Activated CD4-positive, alpha-beta T cell treated with anti-CD3 and anti-CD28 coated beads, Interleukin-2, amount 50 U/mL, for 4 hours (primary cell): ENCODE results near the gene NRBP1.

Source experiments
- DNase-seq, 2 experiments: peaks; one replicate each; pipeline ENCODE4 v3.0.0-alpha.2; 2020

The NRBP1 gene

DNA sequence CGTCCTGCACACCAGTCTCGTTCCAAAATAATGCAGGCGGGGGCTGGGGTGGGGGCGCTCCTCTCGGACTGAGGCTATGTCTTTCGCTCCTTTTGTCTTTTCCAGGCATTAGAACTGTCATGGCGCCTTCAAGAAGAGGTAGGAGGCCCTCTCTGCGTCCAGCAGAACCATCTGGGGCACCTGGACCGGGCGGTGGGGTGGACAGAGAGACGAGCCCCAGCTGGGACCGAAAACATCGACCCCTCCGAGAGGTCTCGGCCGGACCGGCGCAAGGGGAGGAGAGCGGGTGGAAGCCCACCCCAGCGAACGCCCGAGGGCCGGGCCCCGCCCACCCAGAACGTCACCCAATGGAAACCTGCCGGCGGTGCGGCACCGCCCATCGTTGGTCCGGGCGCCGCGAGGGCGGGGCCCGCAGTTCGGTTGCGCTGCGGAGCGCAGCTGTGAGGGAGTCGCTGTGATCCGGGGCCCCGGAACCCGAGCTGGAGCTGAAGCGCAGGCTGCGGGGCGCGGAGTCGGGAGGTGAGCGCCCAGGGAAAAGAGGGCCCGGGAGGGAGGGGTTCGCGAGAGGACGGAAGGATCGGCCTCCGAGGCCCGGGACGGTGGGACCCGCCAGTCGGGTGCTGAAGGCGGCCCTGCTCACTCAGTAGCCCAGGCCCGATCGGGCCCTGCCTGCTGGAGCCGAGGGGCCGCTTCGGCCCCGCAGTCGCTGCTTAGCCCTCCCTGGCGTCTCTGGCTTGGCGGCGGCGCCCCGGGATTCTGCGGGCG, at the start of gene NRBP1:
TSS of gene NRBP1 (plus strand) at position 419 of the 765 bp plus-strand sequence. CDS start 4,643 bp downstream, outside the sequence.
- peak; percentile 88 to 89 for DNase-seq

DNA sequence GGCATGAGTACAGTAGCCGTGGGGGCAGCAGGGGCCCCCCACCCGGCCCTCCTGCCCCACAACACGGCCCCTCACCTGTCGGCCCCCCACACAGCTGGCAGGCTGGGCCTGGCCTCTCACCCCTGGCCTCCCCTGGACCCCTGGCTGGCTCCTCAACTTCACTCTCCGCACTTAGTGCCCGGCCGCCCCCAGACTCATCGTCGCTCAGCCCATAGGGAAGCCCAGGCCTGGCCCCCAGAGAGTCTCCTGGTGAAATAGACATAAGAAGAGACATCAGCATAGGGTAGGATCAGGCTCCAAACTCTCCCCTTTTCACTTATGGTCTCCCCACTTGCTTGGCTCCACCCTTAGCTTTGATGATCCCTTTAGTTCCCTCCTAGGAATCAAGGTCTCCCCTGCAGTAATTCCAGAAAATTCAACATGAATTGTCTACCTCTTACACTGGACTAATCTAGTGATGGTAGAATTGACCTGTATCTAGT, 49.6 kb upstream of the NRBP1 start:
- no peak for DNase-seq

DNA sequence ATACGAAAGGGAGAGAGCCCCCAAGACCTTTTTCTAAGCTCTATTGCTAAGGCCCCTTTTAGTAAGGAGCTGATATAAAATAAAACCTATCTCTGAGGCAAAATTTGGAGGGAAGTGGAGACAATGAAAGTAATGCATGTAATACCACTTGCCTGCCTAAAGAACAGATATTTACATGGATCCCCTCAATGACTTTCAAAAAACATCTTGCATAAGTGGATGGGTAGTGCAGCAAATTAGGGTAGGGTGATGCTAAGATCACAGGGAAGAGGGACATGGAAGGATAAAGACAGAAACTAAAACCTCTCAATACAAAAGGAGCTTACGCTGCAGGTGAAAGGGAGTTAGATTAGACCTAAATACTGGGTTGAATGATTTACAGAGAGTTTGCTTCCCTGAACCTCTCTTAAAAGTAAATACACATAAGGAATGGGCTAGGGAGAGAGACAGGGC, 49.0 kb upstream of the NRBP1 start:
- DNase-seq: no peak

DNA sequence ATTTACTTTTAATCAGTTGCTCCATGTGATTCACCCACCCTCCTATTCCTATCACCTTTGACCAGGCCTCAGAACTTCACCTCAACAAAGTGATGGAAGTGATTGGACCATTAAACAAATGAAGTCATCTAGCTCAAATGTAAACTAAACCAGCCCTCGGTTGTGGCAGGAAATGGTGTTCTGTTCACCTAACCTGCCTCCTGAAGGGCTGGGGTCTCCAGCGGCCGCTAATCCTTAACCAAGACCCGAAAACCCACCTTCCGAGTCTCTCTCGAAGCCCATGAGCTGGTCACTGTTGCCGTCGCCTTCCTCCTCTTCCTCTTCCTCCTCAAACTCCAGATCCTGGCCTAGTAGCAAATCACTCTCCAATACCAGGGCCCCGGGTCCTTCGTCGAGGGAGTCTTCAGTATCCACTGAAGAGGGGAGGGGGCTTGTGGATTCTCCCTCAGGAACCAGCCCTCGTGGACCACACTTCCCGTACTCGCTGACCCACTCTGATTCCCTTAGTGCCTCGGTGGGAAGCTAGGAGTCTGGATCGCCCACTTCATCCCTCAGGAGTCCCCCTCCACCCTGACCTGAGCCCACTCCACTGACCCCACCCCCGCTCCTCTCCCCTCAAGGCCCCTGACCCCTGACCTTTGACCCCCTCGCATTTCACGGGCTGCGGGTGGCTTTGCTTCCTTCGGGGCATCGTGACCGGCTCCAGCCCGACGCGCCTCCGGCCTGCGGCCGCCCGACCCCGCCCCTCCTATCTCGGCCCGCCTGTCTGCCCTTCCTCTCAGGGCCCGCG, 48.4 kb upstream of the NRBP1 start:
- DNase-seq: peak in 1 of 2 experiments; percentile 29

DNA sequence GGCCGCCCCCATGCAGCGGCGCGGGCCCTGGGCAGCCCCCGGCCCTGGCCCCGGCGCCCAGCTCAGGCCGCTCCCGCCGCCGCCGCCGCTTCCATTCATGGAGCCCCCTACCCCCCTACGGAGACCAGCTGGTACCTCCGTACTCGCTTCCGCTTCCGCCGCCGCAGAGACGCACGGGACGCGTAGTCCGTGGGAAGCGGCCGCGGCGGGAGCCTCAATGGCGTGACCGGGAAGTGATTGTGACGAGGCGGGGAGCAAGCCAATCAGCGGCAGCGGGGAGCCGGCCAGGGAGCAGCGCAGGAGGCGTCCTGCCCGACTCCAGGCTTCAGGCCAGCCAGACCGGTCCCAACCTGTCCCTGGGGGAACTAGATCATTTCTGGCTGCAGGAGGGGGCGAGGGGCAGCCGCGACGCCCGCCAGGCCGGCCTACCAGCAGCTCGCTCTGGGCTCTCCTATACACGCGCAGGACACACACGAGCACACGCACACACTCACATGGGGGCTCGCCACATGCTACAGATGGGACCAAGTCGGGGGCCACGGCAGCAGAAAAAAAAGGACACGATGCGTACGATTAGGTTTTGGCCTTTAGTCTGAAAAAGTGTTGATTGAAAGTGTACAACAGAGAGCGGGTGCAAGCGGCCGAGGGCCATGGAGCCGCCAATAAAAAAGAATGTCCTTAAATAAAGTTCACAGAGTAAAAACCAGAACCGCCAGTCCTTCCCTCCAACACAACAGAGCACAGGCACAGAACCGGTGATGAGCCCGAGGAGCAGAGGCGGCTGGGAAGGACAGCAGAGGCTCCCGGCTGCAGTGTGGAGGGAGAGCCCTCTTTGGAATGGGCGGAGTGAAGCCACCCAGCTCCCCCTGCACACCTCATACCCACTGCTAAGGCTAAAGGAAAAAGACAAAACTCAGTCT, 47.5 kb upstream of the NRBP1 start, which contains the start of gene ZNF513:
TSS of gene ZNF513 (minus strand) at position 109 of the 920 bp plus-strand sequence. CDS start 208 bp downstream, outside the sequence.
- peak; percentile 79 to 83 for DNase-seq

DNA sequence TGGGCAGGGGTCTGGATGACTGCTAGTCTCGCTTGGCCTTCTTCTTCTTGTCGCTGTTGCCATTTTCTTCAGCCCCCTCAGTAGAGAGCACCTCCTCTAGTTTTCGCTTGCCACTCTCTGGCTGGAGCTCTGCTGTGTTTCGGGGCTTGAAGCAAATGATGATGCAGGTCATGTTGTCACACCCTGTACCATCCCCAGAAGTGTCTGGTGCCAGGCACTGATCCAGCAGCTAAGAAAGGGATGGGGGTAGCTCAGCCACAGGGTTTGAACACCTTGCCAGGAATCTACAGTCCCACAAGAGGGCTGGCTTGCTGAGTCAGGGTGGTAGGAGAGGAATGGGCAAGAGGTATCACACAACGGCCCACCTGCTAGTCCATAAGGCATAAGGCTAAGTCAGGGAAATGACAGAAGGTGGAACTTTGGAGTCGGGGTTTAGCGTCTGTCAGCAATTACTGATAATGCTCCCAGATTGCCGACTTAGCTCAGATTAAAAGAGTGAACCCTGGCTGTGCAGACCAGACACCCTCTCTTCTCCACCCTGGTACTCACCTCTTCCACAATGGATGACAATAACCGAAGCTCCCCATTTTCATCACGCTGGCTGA, 46.8 kb upstream of the NRBP1 start:
- DNase-seq: no peak

DNA sequence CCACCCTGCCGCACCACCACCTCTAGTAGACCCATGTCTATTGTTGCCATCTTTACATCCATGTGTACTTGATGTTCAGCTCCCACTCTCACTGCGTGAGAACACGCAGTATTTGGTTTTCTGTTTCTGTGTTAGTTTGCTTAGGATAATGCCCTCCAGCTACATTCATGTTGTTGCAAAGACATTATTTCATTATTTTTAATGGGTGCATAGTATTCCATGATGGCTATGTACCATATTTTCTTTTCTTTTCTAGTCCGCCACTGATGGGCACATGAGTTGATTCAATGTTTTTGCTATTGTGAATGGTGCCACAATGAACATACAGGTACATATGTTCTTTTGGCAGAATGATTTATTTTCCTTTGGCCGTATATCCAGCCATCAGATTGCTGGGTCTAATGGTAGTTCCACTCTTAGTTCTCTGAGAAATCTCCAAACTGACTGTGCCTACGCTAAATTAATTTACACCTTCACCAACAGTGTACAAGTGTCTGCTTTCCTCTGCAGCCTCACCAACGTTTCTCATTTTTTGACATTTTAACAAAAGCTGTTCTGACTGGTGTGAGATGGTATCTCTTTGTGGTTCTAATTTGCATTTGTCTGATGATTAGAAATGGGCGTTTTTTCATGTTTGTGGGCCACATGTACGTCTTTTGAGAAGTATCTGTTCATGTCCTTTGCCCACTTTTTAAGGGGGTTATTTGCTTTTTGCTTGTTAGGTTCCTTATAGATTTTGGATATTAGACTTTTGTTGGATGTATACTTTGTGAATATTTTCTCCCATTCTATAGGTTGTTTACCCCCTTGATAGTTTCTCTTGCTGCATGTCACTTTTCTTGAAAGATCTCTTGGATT, 37.4 kb upstream of the NRBP1 start:
- DNase-seq: no peak

DNA sequence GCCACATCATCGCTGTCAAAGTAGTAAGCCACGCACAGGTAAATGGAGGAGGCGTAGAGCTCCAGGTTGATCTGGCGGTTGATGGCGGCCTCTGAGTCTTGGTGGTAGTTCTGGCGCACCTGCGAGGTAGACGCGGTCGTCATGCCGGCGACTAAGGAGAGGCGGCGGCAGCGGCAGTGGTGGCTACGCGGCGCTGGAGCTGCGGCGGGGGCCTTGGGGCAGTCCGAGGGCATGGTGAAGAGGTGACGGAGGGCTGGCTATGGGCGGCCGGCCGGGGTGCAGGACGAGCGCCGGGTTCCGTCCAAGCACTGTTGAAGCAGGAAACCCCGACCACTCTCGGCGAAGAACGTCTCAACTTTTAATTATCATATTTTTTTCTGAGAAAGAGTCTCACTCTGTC, 35.2 kb upstream of the NRBP1 start:
- DNase-seq: no peak

DNA sequence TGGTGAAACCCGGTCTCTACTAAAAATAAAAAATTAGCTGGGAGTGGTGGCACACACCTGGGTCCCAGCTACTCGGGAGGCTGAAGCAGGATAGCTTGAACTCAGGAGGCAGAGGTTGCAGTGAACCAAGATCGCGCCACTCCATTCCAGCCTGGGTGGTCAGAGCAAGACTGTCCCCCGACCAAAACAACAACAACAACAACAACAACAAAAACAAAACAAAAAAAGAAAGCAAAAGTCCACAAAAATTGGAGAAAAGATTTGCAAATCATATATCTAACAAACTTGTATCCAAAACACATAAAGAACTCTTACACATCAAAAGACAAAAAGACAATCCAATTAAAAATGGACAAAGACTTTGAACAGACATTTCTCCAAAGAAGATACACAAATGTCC, 29.5 kb upstream of the NRBP1 start:
- no peak for DNase-seq

DNA sequence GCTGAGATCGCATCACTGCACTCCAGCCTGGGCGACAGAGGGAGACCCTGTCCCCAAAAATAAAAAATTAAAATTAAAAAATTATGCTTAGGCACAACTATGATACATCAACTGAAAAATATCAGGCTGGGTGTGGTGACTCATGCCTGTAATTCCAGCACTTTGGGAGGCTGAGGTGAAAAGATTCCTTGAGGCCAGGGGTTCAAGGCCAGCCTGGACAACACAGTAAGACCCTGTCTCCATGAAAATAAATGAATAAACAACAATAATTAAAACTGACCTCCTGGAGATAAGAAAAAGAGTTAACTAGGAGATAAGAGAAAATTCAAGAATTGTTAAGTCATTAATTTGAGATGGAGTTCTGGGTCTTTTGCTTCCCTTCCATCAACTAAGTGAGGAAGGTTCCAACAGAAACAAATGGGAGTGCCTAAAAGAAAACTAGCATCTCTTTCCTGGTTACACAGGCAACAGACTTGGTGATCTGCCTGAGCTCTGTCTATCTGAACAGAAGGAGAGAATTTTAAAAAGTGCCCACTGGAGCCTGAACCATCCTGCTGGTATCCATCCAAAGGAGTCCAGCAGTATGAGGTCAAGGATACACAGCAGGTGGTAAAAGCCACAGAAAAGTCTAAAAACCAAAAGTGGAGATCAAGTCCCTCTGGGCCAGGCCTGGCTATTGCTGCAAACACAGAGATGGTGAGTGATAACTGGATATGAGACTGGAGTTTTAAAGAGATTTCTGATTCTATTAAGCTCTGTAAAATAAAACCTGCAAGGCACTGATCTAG, 27.9 kb upstream of the NRBP1 start:
- no peak for DNase-seq

DNA sequence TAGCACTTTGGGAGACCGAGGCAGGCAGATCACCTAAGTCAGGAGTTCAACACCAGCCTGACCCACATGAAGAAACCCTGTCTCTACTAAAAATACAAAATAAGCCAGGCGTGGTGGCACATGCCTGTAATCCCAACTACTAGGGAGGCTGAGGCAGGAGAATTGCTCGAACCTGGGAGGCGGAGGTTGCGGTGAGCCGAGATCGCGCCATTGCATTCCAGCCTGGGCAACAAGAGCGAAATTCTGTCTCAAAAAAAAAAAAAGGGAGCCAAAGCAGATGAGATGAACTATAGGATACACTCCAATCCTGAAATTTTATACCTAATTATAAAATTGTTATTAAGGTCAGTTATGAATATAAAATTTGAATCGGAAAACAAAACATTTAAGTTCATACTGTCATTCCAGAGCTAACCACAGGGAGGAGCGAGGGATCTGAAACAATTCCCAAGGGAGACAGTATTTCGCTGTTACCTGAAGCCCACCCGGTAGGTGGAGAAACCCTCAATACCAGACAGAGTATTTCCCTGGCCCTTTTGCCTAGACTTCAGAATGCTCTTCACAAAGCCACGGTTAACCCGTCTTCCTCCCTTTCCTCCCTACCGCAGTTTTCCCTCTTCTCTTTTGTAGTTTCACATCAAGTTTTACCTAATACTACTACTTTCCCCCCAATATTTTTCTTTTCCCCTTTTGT, 20.5 kb upstream of the NRBP1 start:
- DNase-seq: no peak

DNA sequence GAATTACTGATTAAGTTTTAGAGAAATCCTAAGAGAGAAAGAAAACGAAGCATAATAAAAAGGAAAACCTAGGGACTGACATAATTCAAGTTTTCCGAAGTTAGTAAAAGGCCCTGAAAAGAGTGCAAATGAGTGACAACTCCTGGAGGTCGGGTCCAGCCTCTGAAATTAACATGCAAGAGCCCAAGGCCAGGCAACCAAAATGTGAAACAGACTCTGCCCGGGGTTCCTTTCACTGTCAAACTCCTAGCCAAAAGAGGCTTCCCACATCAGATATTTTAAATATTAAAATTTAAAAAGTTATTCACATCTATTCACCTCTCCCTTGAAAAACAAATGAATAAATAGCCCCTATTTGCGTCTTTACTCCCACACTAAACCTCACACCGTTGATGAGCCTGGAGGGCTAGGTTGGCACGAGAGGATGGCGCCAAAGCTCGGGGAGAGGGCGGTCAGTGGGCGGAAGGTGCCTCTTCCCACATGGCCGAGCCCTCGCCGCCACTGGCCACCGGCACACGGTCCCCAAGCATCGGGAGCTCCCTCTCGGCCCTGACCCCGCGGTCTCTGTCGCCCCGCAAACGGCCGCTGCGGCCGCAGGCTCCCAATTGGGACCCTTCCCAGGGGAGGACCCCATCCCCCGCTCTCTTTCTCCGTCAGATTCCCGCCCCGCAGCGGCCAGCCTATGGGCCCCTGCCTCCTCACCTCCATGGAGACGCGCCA, 19.7 kb upstream of the NRBP1 start:
- peak in 1 of 2 experiments; percentile 9 for DNase-seq

DNA sequence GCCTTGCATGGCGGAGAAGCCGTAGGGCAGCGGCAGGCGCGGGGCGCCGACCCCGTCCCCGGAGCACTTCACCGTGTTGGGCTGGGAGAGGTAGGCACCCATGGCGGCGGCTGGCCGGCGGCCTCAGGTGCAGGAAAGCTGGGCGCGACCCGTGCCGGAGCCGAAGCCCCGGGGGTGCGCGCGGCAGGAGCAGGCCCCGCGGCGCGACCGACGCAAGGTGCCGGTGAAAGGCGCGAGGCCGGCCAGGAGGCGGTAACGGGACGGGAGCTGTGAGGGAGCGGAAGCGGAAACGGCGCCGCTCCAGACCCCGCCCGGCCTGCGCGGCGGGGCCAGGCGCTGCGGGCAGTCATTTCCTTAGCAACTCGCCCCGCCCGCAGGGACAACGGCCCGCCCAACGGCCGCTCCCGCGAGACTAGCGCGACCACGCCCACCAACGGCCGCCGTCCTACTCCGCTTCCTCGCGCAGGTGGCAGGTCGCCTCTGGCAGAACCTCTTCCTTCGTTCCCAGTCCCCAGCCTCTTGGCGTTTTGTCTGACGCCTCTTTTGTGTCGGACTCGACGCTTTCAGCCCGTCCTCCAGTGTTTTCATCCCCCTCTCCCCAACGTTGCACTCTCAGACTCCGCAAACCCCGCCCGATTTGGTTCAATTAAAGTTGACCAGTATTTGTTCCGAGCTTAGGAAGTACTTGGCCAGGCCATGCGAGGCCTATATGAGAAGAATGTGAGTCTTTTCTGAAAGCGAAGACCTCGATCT, 18.9 kb upstream of the NRBP1 start, which contains the start of gene PPM1G:
TSS of gene PPM1G (minus strand) at position 271 of the 753 bp plus-strand sequence. CDS start at position 102, 169 bp downstream.
- peak; percentile 94 to 96 for DNase-seq

DNA sequence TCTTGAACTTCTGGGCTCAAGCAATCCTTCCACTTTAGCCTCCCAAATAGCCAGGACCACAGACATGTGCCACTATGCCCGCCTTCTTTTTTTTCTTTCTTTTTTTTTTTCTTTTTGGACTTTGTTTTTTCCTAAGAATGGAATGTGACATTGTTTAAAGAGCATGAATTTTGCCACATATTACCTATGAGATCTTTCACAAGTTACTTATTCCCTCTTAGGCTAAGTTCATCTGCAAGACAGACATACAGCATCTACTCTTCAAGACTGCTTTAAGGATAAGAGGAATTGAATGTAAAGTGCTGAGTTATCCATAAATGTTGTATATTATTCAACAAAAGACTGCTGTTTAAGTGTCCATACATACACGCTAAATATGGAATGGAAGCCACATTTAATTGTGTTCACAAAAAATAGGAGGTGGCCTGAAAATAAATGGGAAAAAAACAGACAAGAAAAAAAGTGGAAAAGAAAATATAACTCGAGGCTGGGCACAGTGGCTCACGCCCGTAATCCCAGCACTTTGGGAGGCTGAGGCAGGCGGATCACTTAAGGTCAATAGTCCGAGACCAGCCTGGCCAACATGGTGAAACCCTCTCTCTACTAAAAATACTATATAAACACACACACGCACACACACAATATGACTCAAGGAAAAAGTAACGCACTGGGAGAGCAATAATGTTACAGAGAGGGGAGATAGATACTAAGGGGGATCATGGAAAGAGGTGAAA, 15.8 kb upstream of the NRBP1 start:
- DNase-seq: no peak

DNA sequence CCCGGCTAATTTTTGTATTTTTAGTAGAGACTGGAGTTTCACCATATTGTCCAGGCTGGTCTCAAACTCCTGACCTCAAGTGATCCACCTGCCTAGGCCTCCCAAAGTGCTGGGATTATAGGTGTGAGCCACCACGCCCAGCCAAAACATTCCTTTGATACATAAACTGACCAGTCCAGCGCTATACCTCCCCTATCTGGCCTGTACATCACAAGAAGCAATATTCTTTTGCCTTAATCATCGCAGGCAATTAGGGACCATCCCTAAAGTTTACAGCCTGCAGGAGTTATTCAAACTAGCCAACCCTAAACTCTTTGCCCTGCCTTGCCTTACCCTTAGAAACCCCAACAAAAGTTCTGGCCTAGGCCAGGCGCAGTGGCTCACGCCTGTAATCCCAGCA, 12.3 kb upstream of the NRBP1 start:
- DNase-seq: no peak

DNA sequence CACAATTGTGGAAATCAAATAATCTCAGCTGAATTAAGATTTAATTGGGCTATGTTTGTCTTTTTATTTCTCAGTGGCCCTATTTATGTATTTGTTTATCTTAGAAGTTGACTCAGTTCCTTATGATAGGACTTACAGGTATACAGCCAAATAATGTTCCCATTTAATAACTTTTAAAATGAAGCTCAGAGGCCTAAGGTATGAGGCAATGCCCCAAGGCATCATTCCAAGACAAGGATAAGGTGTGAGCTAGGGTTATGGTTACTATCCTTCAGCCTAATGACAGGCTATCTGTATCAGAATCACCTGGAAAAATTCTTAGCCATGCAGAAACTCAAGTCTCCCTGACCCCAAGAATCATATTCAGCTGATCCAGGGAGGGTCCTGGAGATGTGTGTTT, 7.4 kb upstream of the NRBP1 start:
- DNase-seq: no peak

DNA sequence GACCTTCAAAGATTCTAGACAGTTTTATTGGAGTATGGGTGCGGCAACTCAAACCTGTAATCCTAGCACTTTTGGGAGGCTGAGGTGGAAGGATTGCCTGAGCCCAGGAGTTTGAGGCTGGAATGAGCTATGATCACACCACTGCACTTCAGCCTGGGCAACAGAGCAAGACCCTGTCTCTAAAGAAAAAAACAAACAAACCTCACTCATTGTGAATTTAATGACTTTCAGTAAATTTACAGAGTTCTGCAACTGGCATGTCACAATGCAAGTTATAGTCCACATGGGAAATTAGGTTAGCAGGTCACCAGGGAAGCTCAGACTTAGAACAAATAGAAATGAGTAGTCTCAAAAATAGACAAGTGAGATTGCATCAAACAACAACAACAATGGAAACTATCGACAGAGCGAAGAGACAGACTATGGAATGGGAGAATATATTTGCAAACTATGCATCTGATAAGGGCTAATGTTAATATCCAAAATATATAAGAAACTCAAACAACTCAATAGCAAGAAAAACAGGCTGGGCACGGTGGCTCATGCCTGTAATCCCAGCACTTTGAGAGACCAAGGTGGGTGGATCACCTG, 6.7 kb upstream of the NRBP1 start:
- no peak for DNase-seq
